SK-N-SH treated with all-trans-retinoic acid at 6 μM for 48 hours (cell line): Measurements from ENCODE around the gene GPR180.
A peak's percentile ranks its signal among the peaks of the same experiment; 100 is the strongest.

Experiments used
- ATAC-seq: fragments of 200-7000 bp; cut with Tn5 transposase; 3 replicates; pipeline ENCODE4 v1.9.1; 2020; ENCODE audit warnings: mild to moderate bottlenecking, moderate library complexity
- ARNTL ChIP-seq: fragments of 450-650 bp; formaldehyde crosslinking; IDR thresholded peaks from 2 replicates; pipeline ENCODE4 v1.5.0; 2020; ENCODE audit warnings: low read depth, mild to moderate bottlenecking, moderate library complexity, borderline replicate concordance
- BACH2 ChIP-seq: fragments of 250-450 bp; sonication (Bioruptor Pico); IDR thresholded peaks from 2 replicates; pipeline ENCODE4 v1.9.0; 2021; ENCODE audit warnings: mild to moderate bottlenecking, borderline replicate concordance
- CREB5 ChIP-seq: fragments of 250-450 bp; sonication (Bioruptor Pico); IDR thresholded peaks from 2 replicates; pipeline ENCODE4 v1.5.1; 2020; ENCODE audit warnings: low read depth, mild to moderate bottlenecking, moderate library complexity
- CSRNP3 ChIP-seq: fragments of 250-450 bp; sonication (Bioruptor Pico); IDR thresholded peaks from 2 replicates; pipeline ENCODE4 v1.5.1; 2021; ENCODE audit warnings: mild to moderate bottlenecking, moderate library complexity
- ESRRG ChIP-seq: fragments of 250-450 bp; sonication (Bioruptor Pico); IDR thresholded peaks from 2 replicates; pipeline ENCODE4 v1.6.1; 2021; ENCODE audit warnings: mild to moderate bottlenecking
- GLIS3 ChIP-seq: fragments of 250-450 bp; sonication (Bioruptor Pico); IDR thresholded peaks from 2 replicates; pipeline ENCODE4 v1.5.0; 2020; ENCODE audit warnings: mild to moderate bottlenecking, moderate library complexity
- ISL1 ChIP-seq: fragments of 250-450 bp; sonication (Bioruptor Pico); IDR thresholded peaks from 2 replicates; pipeline ENCODE4 v2.1.2; 2022; ENCODE audit warnings: mild to moderate bottlenecking, moderate library complexity
- OSR1 ChIP-seq: fragments of 250-450 bp; sonication (Bioruptor Pico); IDR thresholded peaks from 2 replicates; pipeline ENCODE4 v1.8.0; 2022; ENCODE audit warnings: moderate library complexity, mild to moderate bottlenecking, inconsistent platforms
- PATZ1 ChIP-seq: fragments of 250-450 bp; sonication (Bioruptor Pico); IDR thresholded peaks from 2 replicates; pipeline ENCODE4 v1.8.0; 2020; ENCODE audit warnings: mild to moderate bottlenecking, moderate library complexity, borderline replicate concordance
- PPARA ChIP-seq: fragments of 250-450 bp; sonication (Bioruptor Pico); IDR thresholded peaks from 2 replicates; pipeline ENCODE4 v1.5.0; 2020; ENCODE audit warnings: mild to moderate bottlenecking, borderline replicate concordance
- RARB ChIP-seq: fragments of 250-450 bp; sonication (Bioruptor Pico); IDR thresholded peaks from 2 replicates; pipeline ENCODE4 v1.8.0; 2021; ENCODE audit warnings: mild to moderate bottlenecking, moderate library complexity
- SNAI2 ChIP-seq: fragments of 250-450 bp; sonication (Bioruptor Pico); IDR thresholded peaks from 2 replicates; pipeline ENCODE4 v1.5.0; 2020; ENCODE audit warnings: mild to moderate bottlenecking, moderate library complexity
- TCF4 ChIP-seq: fragments of 250-450 bp; sonication (Bioruptor Pico); IDR thresholded peaks from 2 replicates; pipeline ENCODE4 v1.8.0; 2021; ENCODE audit warnings: mild to moderate bottlenecking, moderate library complexity, borderline replicate concordance
- TOX ChIP-seq: fragments of 250-450 bp; sonication (Bioruptor Pico); IDR thresholded peaks from 2 replicates; pipeline ENCODE4 v1.8.0; 2021; ENCODE audit warnings: mild to moderate bottlenecking, moderate library complexity, borderline replicate concordance
- ZC3H10 ChIP-seq: fragments of 250-450 bp; sonication (Bioruptor Pico); IDR thresholded peaks from 2 replicates; pipeline ENCODE4 v1.5.1; 2021; ENCODE audit warnings: mild to moderate bottlenecking, moderate library complexity
- ZFP3 ChIP-seq: fragments of 250-450 bp; sonication (Bioruptor Pico); IDR thresholded peaks from 2 replicates; pipeline ENCODE4 v1.5.0; 2020; ENCODE audit warnings: mild to moderate bottlenecking, moderate library complexity
- ZFP30 ChIP-seq: fragments of 450-650 bp; formaldehyde crosslinking; IDR thresholded peaks from 2 replicates; pipeline ENCODE4 v1.5.0; 2022; ENCODE audit warnings: mild to moderate bottlenecking, moderate library complexity
- ZNF565 ChIP-seq: fragments of 450-650 bp; formaldehyde crosslinking; conservative IDR thresholded peaks from 2 replicates; pipeline ENCODE4 v1.5.0; 2020; ENCODE audit warnings: low read depth, mild to moderate bottlenecking, moderate library complexity
- ZNF70 ChIP-seq: fragments of 450-650 bp; formaldehyde crosslinking; IDR thresholded peaks from 2 replicates; pipeline ENCODE4 v1.5.0; 2020; ENCODE audit warnings: mild to moderate bottlenecking, moderate library complexity
- TF ChIP-seq, protein P1 (sequence below): fragments of 250-450 bp; sonication (Bioruptor Pico); IDR thresholded peaks from 2 replicates; pipeline ENCODE4 v1.8.0; 2021; ENCODE audit warnings: low read depth, mild to moderate bottlenecking, moderate library complexity, borderline replicate concordance

GPR180 gene

GRCh38 chr13:94556041-94556440 lies 45.6 kb upstream of the GPR180 start:
- TF ChIP-seq ISL1, result no peak
- TF ChIP-seq, protein P1, sequence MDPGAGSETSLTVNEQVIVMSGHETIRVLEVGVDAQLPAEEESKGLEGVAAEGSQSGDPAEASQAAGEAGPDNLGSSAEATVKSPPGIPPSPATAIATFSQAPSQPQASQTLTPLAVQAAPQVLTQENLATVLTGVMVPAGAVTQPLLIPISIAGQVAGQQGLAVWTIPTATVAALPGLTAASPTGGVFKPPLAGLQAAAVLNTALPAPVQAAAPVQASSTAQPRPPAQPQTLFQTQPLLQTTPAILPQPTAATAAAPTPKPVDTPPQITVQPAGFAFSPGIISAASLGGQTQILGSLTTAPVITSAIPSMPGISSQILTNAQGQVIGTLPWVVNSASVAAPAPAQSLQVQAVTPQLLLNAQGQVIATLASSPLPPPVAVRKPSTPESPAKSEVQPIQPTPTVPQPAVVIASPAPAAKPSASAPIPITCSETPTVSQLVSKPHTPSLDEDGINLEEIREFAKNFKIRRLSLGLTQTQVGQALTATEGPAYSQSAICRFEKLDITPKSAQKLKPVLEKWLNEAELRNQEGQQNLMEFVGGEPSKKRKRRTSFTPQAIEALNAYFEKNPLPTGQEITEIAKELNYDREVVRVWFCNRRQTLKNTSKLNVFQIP (CRISPR knock-in tag), result no peak
- no peak for TF ChIP-seq ZFP30 (CRISPR knock-in tag)
- no peak for TF ChIP-seq ESRRG (CRISPR knock-in tag)
- TF ChIP-seq ZFP3 (CRISPR knock-in tag), result no peak
- no peak for TF ChIP-seq TOX (CRISPR knock-in tag)
- TF ChIP-seq CSRNP3 (CRISPR knock-in tag), result no peak
- TF ChIP-seq GLIS3, result no peak
- TF ChIP-seq CREB5 (CRISPR knock-in tag), result no peak
- no peak for TF ChIP-seq ZNF70 (CRISPR knock-in tag)
- TF ChIP-seq TCF4 (CRISPR knock-in tag), result no peak
- no peak for TF ChIP-seq BACH2
- ATAC-seq, result no peak

GRCh38 chr13:94556621-94557020 lies 45.0 kb upstream of the GPR180 start:
- no peak for TF ChIP-seq TCF4 (CRISPR knock-in tag)
- ATAC-seq, result no peak

GRCh38 chr13:94557684-94558235 lies 43.9 kb upstream of the GPR180 start:
- ATAC-seq, result peak; percentile 54; the same call in 2 of the 3 replicates
- TF ChIP-seq ISL1 (no peak), SNAI2 (CRISPR knock-in tag) (no peak), ARNTL (CRISPR knock-in tag) (no peak), BACH2 (no peak), PPARA (CRISPR knock-in tag) (no peak), ZC3H10 (CRISPR knock-in tag) (no peak)
- TF ChIP-seq, protein P1 (CRISPR knock-in tag), result no peak
- TF ChIP-seq, all 23 proteins: peak for 0

DNA sequence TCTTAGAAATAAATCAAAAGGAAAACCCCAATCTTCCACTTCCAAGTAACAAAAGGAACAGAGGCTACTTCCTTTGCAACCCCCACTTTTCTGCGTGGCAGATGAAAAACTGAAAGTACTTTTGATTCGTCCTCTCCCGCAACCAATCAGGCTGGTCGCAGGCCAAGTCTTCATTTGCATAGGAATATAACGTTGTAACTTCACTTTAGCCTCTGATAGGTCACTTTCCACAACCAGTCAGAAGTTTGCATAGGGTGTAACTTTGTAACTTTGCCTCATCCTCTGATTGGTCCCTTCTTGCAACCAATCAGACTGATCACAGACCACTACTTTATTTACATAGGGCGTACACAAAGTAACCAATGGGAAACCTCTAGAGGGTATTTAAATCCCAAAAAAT lies 42.9 kb upstream of the GPR180 start:
- no peak for TF ChIP-seq TOX (CRISPR knock-in tag)
- no peak for TF ChIP-seq ARNTL (CRISPR knock-in tag)
- ATAC-seq, result no peak

DNA sequence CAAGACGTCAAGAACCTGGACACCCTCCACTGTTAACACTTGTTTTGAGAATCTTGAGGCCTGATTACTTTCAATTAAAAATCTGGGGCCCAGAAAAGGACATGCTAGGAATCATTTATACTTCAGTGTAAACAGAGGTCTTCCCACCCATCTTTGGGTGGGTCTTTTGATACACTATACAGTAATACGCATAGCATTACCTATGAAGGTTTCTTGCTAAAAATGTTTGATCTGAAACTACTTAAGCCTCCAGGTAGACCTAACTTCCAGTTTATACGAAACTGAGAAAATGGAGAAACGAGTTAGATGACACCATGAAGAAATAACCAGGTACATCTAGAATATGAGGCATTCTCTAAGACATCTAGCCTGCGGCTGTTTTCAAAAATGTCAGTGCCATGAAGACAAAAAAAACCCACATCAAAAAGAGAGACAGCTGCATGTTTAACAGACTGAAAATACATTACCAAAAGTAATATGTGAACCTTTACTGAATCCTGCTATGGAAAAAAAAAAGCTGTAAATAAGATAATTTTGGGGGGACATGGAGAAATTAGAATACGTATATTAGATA lies 42.3 kb upstream of the GPR180 start:
- no peak for ATAC-seq
- TF ChIP-seq ESRRG (CRISPR knock-in tag) (no peak), CREB5 (CRISPR knock-in tag) (no peak), OSR1 (CRISPR knock-in tag) (no peak), GLIS3 (no peak), TOX (CRISPR knock-in tag) (no peak), PATZ1 (CRISPR knock-in tag) (no peak), ZFP30 (CRISPR knock-in tag) (no peak), SNAI2 (CRISPR knock-in tag) (no peak), ZNF565 (CRISPR knock-in tag) (no peak), BACH2 (no peak), CSRNP3 (CRISPR knock-in tag) (no peak), ARNTL (CRISPR knock-in tag) (no peak), RARB (CRISPR knock-in tag) (no peak)
